GM23338 (cell line): ENCODE measurements around the gene DNAAF5. TPM values are rescaled to one million over a fixed set of nuclear protein-coding genes. Genes with fewer than 3 reads are reported as not detected.

Source experiments
- ATAC-seq: fragments of 200-7000 bp; cut with Tn5 transposase; 3 replicates; pipeline ENCODE4 v1.9.1; 2020
- DNase-seq: peaks from one replicate; pipeline ENCODE4 v3.0.0-alpha.2; 2015; ENCODE audit warnings: low spot score
- H2AFZ ChIP-seq: fragments of 200-600 bp; sonication (generic); 2 replicates; pipeline ENCODE4 v1.8.0; 2016; ENCODE audit warnings: antibody characterized with exemption, mild to moderate bottlenecking, moderate library complexity
- H3F3A ChIP-seq: fragments of 200-600 bp; sonication (generic); replicated peaks from 2 replicates; pipeline ENCODE4 v1.8.0; 2017; ENCODE audit warnings: antibody characterized with exemption, mixed run types, low read depth
- H3K27ac ChIP-seq: fragments of 200-600 bp; sonication (generic); 2 replicates; pipeline ENCODE4 v1.6.1; 2016; ENCODE audit warnings: low read depth
- H3K27me3 ChIP-seq: fragments of 200-600 bp; sonication (generic); 2 replicates; pipeline ENCODE4 v1.8.0; 2016; ENCODE audit warnings: mild to moderate bottlenecking, mixed run types, moderate library complexity; ENCODE audit not compliant: insufficient read depth
- H3K36me3 ChIP-seq: fragments of 200-600 bp; sonication (generic); 2 replicates; pipeline ENCODE4 v1.8.0; 2016; ENCODE audit warnings: mild to moderate bottlenecking; ENCODE audit not compliant: insufficient read depth
- H3K4me1 ChIP-seq: fragments of 200-600 bp; sonication (generic); 2 replicates; pipeline ENCODE4 v1.8.0; 2016; ENCODE audit warnings: mild to moderate bottlenecking, moderate library complexity; ENCODE audit not compliant: insufficient read depth
- H3K4me2 ChIP-seq: fragments of 200-600 bp; sonication (generic); 2 replicates; pipeline ENCODE4 v1.7.1; 2017; ENCODE audit warnings: mixed run types
- H3K4me3 ChIP-seq: fragments of 200-600 bp; sonication (generic); 2 replicates; pipeline ENCODE4 v1.6.1; 2016; ENCODE audit warnings: mixed run types
- H3K79me2 ChIP-seq: fragments of 200-600 bp; sonication (generic); replicated peaks from 2 replicates; pipeline ENCODE4 v1.8.0; 2017; ENCODE audit warnings: mild to moderate bottlenecking; ENCODE audit not compliant: insufficient read depth
- H3K9me2 ChIP-seq: fragments of 200-600 bp; sonication (generic); 2 replicates; pipeline ENCODE4 v1.8.0; 2017; ENCODE audit not compliant: insufficient read depth
- H4K20me1 ChIP-seq: fragments of 200-600 bp; sonication (generic); replicated peaks from 2 replicates; pipeline ENCODE4 v1.8.0; 2017; ENCODE audit warnings: mild to moderate bottlenecking; ENCODE audit not compliant: insufficient read depth
- H3K27ac Mint-ChIP-seq: 2 replicates; pipeline ENCODE4 v1.8.0; 2020; ENCODE audit warnings: inconsistent platforms, mild to moderate bottlenecking, moderate library complexity, mixed read lengths
- H3K27me3 Mint-ChIP-seq: 3 replicates; pipeline ENCODE4 v1.8.0; 2022; ENCODE audit warnings: low read depth, mild to moderate bottlenecking, moderate library complexity, mixed read lengths, inconsistent platforms; ENCODE audit not compliant: insufficient read depth, poor library complexity
- H3K36me3 Mint-ChIP-seq: 3 replicates; pipeline ENCODE4 v1.8.0; 2021; ENCODE audit warnings: low read depth, mild to moderate bottlenecking, inconsistent platforms, moderate library complexity, mixed read lengths
- H3K4me1 Mint-ChIP-seq: 3 replicates; pipeline ENCODE4 v1.8.0; 2020; ENCODE audit warnings: mild to moderate bottlenecking, inconsistent platforms, mixed read lengths
- H3K4me3 Mint-ChIP-seq: 3 replicates; pipeline ENCODE4 v1.8.0; 2021; ENCODE audit warnings: moderate library complexity, mild to moderate bottlenecking, inconsistent platforms, mixed read lengths
- H3K9me3 Mint-ChIP-seq: 3 replicates; pipeline ENCODE4 v1.8.0; 2020; ENCODE audit warnings: moderate library complexity, mild to moderate bottlenecking, inconsistent platforms, mixed read lengths
- CREB1 ChIP-seq: fragments of 250-450 bp; sonication (Bioruptor Pico); IDR thresholded peaks from 2 replicates; pipeline ENCODE4 v1.5.0; 2020; ENCODE audit warnings: low read depth, mild to moderate bottlenecking, moderate library complexity
- CTCF ChIP-seq, 2 experiments: fragments of 200-600 bp in 1 of 2; sonication (generic) in 1 of 2; conservative IDR thresholded peaks; 2 replicates each; pipeline versions ENCODE4 v1.5.1 to v1.6.1; 2016 to 2017; ENCODE audit warnings: antibody characterized with exemption in 2 of 2, low read depth in 2 of 2, mild to moderate bottlenecking in 2 of 2, moderate library complexity in 1 of 2
- EZH2 ChIP-seq: fragments of 200-600 bp; sonication (generic); IDR thresholded peaks from one replicate; pipeline ENCODE4 v1.8.0; 2017; ENCODE audit warnings: antibody characterized with exemption, mild to moderate bottlenecking, low read depth; ENCODE audit not compliant: unreplicated experiment
- EZH2phosphoT487 ChIP-seq: fragments of 200-600 bp; sonication (generic); IDR thresholded peaks from one replicate; pipeline ENCODE4 v1.8.1; 2018; ENCODE audit warnings: antibody characterized with exemption; ENCODE audit not compliant: unreplicated experiment
- JUNB ChIP-seq: IDR thresholded peaks from one replicate; pipeline ENCODE4 v1.6.1; 2016; ENCODE audit warnings: antibody characterized with exemption; ENCODE audit not compliant: unreplicated experiment
- NANOG ChIP-seq: IDR thresholded peaks from 2 replicates; pipeline ENCODE4 v1.6.1; 2016; ENCODE audit warnings: antibody characterized with exemption, borderline replicate concordance
- POLR2AphosphoS5 ChIP-seq: IDR thresholded peaks from 2 replicates; pipeline ENCODE4 v1.6.1; 2016; ENCODE audit warnings: antibody characterized with exemption, low read depth
- STAT1 ChIP-seq: IDR thresholded peaks from one replicate; pipeline ENCODE4 v1.6.1; 2016; ENCODE audit warnings: antibody characterized with exemption; ENCODE audit not compliant: unreplicated experiment
- ZNF114 ChIP-seq: fragments of 250-450 bp; sonication (Bioruptor Pico); IDR thresholded peaks from 2 replicates; pipeline ENCODE4 v1.5.0; 2020; ENCODE audit warnings: mild to moderate bottlenecking, moderate library complexity
- ZNF331 ChIP-seq: fragments of 250-450 bp; sonication (Bioruptor Pico); IDR thresholded peaks from 2 replicates; pipeline ENCODE4 v1.5.0; 2020; ENCODE audit warnings: low read depth, mild to moderate bottlenecking, moderate library complexity
- polyA plus RNA-seq: library from polyadenylated mRNA; unstranded; fragments of >200 nt; fragmentation: Nextera tagmentation; extraction: Ambion mirVana; gene quantifications from 2 replicates; pipeline ENCODE4 v1.2.1, GENCODE V29; 2016
- total RNA-seq: library from RNA; depleted of rRNA; stranded (reverse); fragments of >200 nt; shearing (Covaris generic); gene quantifications from 2 replicates; pipeline ENCODE4 v1.2.3, GENCODE V29; 2014

DNAAF5 gene
- total and polyA plus RNA-seq, 2 experiments from 2014 or later, result 20.4 to 86.7 TPM

- no peak for DNase-seq
- Mint-ChIP-seq H3K27ac (no peak overlapping the region), H3K9me3 (no peaks in the 10 kb centered on the region; the same call in 2 of the 3 replicates), H3K4me1 (no peaks in the 10 kb centered on the region; the same call in 2 of the 3 replicates), H3K36me3 (peaks cover 71% of the 10 kb centered on the region), H3K4me3 (no peak overlapping the region), H3K27me3 (no peaks in the 10 kb centered on the region)
- Histone ChIP-seq H3K27ac (no peak overlapping the region), H3F3A (no peaks in the 10 kb centered on the region), H2AFZ (no peak overlapping the region), H3K9me2 (no peaks in the 10 kb centered on the region), H4K20me1 (peaks cover under 1% of the 10 kb centered on the region), H3K4me1 (no peaks in the 10 kb centered on the region), H3K36me3 (peaks cover 34% of the 10 kb centered on the region), H3K4me2 (no peak overlapping the region), H3K4me3 (no peak overlapping the region), H3K27me3 (no peaks in the 10 kb centered on the region), H3K79me2 (no peaks in the 10 kb centered on the region)
- ATAC-seq, result no peak
- no peak for TF ChIP-seq NANOG
- no peak for TF ChIP-seq ZNF114
Measured at GRCh38 chr7:760006-760405, 33.5 kb downstream of the DNAAF5 start.

DNA sequence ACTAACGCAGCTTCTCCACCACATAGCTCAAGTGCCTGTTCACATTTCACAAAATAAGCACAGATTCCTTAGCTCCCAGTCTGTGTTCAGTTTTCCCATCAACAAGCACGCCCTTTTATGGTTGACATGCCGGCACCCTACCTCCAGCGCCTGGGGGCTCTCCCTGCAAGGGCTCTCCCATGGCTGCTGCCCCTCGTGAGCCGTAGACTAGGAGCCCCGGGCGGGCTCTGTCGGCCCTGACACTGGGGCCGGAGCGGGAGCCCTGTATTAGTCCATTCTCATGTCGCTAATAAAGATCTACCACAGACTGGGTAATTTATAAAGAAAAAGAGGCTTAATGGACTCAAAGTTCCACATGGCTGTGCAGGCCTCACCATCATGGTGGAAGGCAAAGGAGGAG is 34.6 kb downstream of the DNAAF5 start:
- Histone ChIP-seq H3F3A (no peaks in the 10 kb centered on the region), H3K4me1 (no peaks in the 10 kb centered on the region), H3K79me2 (no peaks in the 10 kb centered on the region), H3K9me2 (no peaks in the 10 kb centered on the region), H4K20me1 (peaks cover 5% of the 10 kb centered on the region), H3K4me2 (no peak overlapping the region), H3K36me3 (peaks cover 33% of the 10 kb centered on the region), H3K27ac (no peak overlapping the region), H3K27me3 (no peaks in the 10 kb centered on the region), H2AFZ (no peak overlapping the region), H3K4me3 (no peak overlapping the region)
- H3K27me3 Mint-ChIP-seq, result no peaks in the 10 kb centered on the region
- H3K4me1 Mint-ChIP-seq, result no peaks in the 10 kb centered on the region
- no peak overlapping the region for H3K4me3 Mint-ChIP-seq
- no peaks in the 10 kb centered on the region; the same call in 2 of the 3 replicates for H3K9me3 Mint-ChIP-seq
- ATAC-seq (no peak), DNase-seq (no peak)
- TF ChIP-seq STAT1, result no peak
- no peak for TF ChIP-seq NANOG
- no peak for TF ChIP-seq CTCF (conservative IDR thresholded peaks at IDR 0.05; ENCODE audit: low read depth in 2 of 2)
- TF ChIP-seq EZH2phosphoT487, result no peak
- TF ChIP-seq EZH2, result no peak
- no peak for TF ChIP-seq POLR2AphosphoS5
- H3K27ac Mint-ChIP-seq, result no peak overlapping the region
- H3K36me3 Mint-ChIP-seq, result peaks cover 73% of the 10 kb centered on the region

DNA sequence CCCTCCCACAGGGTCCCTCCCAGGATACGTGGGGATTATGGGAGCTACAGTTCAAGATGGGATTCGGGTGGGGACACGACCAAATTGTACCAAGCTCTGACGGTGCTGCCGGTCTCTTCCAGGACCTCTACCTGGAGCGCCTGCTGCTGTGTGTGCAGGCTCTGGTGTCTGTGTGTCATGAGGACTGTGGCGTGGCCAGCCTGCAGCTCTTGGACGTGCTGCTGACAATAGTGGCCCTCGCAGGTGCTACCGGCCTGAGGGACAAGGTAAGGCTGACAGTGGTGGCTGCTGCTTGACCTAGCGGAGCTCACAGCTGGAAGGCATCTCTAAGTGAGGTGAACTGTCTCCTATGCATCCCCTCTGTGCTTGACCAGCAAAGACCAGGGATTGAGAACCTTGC is 35.1 kb downstream of the DNAAF5 start:
- Histone ChIP-seq H3K4me2 (no peak overlapping the region), H3K36me3 (peaks cover 33% of the 10 kb centered on the region), H3K27me3 (no peaks in the 10 kb centered on the region), H3K9me2 (no peaks in the 10 kb centered on the region), H3K27ac (no peak overlapping the region), H3K4me1 (no peaks in the 10 kb centered on the region), H2AFZ (no peak overlapping the region), H3F3A (no peaks in the 10 kb centered on the region), H3K4me3 (no peak overlapping the region), H3K79me2 (no peaks in the 10 kb centered on the region), H4K20me1 (peaks cover 5% of the 10 kb centered on the region)
- ATAC-seq, result no peak
- H3K4me3 Mint-ChIP-seq, result no peak overlapping the region
- H3K27me3 Mint-ChIP-seq, result no peaks in the 10 kb centered on the region
- no peak for DNase-seq
- no peaks in the 10 kb centered on the region for H3K4me1 Mint-ChIP-seq
- peaks cover 76% of the 10 kb centered on the region for H3K36me3 Mint-ChIP-seq
- no peaks in the 10 kb centered on the region for H3K9me3 Mint-ChIP-seq
- no peak overlapping the region for H3K27ac Mint-ChIP-seq
- TF ChIP-seq EZH2phosphoT487 (no peak), CREB1 (CRISPR knock-in tag) (no peak), JUNB (no peak), ZNF331 (CRISPR knock-in tag) (no peak), STAT1 (no peak)
